AG09309 (cell line): ENCODE data around the gene C5AR2.
A peak's percentile ranks its signal among the peaks of the same experiment; 100 is the strongest.

Source experiments
- DNase-seq: peaks from one replicate; pipeline ENCODE4 v3.0.0-alpha.2; 2010; ENCODE audit warnings: low read depth
- H3K4me3 ChIP-seq: 2 replicates; pipeline ENCODE4 v1.5.1; 2011; ENCODE audit warnings: mild to moderate bottlenecking, low read depth, low read length, moderate library complexity; ENCODE audit not compliant: control insufficient read depth
- TF ChIP-seq, protein P1 (sequence below): IDR thresholded peaks from 2 replicates; pipeline ENCODE4 v1.5.1; 2011; ENCODE audit warnings: mild to moderate bottlenecking, low read depth, low read length, inconsistent platforms; ENCODE audit not compliant: insufficient read depth, control insufficient read depth; ENCODE audit errors: missing control alignments

Gene C5AR2

DNA sequence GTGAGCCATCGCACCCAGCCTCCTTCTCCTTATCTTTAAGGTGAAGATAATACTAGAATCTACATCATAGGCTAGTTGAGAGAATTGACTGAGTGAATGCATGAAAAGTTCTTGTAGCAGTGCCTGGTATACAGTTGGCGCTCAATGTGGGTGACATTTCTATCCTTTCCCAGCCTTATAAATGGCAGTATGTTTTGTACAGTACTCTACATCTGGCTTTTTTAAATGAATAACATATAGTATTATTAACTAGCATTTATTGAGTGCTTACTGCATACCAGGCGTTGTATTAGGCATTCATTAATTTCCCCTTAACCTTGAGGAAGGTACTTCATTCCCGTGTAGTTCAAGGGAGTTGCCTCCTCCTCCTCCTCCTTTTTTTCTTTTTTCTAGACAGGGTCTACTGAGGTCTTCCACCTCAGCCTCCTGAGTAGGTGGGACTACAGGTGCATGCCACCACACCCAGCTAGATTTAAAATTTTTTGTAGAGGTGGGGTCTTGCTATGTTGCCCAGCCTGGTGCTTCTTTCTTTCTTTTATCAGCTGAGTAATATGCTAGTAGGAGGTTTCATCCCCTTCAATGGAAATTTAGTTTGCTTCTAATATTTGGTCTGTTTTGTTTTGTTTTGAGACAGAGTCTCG lies 19.5 kb upstream of the C5AR2 start:
- TF ChIP-seq, protein P1, sequence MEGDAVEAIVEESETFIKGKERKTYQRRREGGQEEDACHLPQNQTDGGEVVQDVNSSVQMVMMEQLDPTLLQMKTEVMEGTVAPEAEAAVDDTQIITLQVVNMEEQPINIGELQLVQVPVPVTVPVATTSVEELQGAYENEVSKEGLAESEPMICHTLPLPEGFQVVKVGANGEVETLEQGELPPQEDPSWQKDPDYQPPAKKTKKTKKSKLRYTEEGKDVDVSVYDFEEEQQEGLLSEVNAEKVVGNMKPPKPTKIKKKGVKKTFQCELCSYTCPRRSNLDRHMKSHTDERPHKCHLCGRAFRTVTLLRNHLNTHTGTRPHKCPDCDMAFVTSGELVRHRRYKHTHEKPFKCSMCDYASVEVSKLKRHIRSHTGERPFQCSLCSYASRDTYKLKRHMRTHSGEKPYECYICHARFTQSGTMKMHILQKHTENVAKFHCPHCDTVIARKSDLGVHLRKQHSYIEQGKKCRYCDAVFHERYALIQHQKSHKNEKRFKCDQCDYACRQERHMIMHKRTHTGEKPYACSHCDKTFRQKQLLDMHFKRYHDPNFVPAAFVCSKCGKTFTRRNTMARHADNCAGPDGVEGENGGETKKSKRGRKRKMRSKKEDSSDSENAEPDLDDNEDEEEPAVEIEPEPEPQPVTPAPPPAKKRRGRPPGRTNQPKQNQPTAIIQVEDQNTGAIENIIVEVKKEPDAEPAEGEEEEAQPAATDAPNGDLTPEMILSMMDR: no peak
- DNase-seq: no peak
- no peak overlapping the region for H3K4me3 ChIP-seq

DNA sequence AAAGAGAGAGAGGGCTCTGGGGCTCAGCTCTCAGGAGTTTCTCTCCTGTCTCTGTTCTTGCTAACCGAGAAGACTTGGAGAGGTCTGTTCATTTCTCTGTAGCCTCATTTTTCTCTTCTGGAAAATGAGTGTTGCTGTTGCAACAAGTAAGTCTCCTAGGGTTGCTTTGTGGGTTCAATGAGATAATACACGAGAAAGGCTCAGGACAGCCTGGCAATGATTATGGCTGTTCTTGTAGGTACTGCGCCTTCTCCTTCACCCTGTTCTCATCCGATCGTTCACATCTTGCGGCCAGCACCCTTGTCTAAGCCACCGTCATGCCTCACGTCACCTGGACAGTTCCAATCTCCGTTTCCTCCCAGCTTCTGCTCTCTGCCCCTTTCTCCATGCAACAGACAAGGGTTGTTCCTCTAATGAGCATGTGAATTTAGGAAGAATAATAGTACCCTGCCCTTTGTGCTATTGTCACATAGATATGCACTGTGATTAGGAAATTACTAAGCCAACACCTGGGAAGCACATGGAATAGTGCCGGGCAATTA lies 18.1 kb upstream of the C5AR2 start:
- no peak for DNase-seq
- TF ChIP-seq, protein P1: no peak
- no peak overlapping the region for H3K4me3 ChIP-seq

DNA sequence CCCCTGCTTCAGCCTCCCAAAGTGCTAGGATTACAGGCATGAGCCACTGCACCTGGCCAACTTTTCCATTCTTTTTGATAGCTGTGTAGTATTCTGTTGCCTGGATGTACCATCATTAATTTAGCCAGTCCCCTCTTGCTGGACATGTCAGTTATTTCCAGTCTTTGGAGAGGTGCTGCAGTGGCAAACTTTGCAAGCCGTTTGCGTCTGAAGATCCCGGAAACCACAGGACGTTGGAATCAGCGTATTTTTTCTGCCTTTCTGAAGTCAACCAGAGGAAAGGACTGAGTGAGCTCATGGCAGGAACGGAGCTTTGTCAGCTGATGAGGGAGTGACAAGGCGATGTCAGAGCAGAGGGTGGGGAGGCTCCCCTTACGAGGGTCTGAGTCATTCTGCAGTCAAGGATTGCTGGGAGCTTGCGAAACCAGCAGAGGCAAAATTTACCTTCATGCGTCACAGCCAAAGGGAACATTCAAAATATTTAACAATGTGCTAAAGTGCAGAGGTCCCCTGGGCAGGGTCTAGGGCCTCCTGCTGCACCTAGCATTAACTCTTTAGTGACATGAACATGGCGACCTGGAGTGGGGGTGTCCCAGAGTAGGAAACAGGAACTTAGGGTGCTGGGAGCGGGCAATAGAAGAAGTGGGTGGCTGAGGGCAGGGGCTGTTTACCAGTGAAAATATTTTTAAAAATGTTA lies 16.7 kb upstream of the C5AR2 start:
- TF ChIP-seq, protein P1: no peak
- peak; percentile 84 for DNase-seq
- no peak overlapping the region for H3K4me3 ChIP-seq

DNA sequence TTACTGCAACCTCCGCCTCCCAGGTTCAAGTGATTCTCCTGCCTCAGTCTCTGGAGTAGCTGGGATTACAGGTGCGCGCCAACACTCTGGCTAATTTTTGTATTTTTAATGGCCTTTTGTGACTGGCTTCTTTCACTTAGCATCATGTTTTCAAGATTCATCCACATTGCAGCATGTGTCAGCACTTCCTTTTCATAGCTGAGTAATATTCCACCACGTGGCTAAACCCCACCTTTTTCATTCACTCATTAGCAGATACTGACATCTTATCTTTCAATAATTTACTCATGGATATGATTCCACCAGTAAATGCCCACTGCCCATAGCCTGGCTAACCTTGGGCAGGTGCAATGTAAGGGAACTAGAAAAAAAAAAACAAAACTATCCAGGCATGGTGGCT lies 15.5 kb upstream of the C5AR2 start:
- H3K4me3 ChIP-seq: no peak overlapping the region
- TF ChIP-seq, protein P1: no peak
- DNase-seq: no peak

DNA sequence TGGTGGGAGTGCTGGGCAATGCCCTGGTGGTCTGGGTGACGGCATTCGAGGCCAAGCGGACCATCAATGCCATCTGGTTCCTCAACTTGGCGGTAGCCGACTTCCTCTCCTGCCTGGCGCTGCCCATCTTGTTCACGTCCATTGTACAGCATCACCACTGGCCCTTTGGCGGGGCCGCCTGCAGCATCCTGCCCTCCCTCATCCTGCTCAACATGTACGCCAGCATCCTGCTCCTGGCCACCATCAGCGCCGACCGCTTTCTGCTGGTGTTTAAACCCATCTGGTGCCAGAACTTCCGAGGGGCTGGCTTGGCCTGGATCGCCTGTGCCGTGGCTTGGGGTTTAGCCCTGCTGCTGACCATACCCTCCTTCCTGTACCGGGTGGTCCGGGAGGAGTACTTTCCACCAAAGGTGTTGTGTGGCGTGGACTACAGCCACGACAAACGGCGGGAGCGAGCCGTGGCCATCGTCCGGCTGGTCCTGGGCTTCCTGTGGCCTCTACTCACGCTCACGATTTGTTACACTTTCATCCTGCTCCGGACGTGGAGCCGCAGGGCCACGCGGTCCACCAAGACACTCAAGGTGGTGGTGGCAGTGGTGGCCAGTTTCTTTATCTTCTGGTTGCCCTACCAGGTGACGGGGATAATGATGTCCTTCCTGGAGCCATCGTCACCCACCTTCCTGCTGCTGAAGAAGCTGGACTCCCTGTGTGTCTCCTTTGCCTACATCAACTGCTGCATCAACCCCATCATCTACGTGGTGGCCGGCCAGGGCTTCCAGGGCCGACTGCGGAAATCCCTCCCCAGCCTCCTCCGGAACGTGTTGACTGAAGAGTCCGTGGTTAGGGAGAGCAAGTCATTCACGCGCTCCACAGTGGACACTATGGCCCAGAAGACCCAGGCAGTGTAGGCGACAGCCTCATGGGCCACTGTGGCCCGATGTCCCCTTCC lies 11.8 kb upstream of the C5AR2 start:
- TF ChIP-seq, protein P1: no peak
- DNase-seq: no peak

DNA sequence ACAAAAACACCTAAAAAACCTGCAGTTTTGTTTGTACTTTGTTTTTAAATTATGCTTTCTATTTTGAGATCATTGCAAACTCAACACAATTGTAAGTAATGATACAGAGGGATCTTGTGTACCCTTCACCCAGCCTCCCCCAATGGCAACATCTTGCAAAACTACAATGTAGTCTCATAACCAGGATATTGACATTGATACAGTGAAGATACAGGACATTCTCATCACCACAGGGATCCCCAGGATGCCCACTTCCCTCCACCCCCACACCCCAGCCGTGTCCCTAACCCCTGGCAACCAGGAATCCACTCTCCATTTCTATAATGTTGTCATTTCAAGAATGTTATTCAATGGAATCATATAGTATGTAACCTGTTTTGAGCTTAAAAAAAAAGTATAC lies 10.3 kb upstream of the C5AR2 start:
- DNase-seq: no peak
- TF ChIP-seq, protein P1: no peak
- no peak overlapping the region for H3K4me3 ChIP-seq

More for the DNA sequence above, 11.8 kb upstream of the C5AR2 start:
- no peak overlapping the region for H3K4me3 ChIP-seq
